NT2/D1 (cell line): ENCODE data around the gene FGF4.

Experiments used
- SUZ12 ChIP-seq: IDR thresholded peaks from 2 replicates; pipeline ENCODE4 v1.6.1; 2011; ENCODE audit not compliant: insufficient read length, insufficient read depth; ENCODE audit errors: extremely low read depth
- YY1 ChIP-seq: IDR thresholded peaks from 2 replicates; pipeline ENCODE4 v1.6.1; 2011; ENCODE audit not compliant: insufficient read length, insufficient read depth
- ZNF274 ChIP-seq: IDR thresholded peaks from 2 replicates; pipeline ENCODE4 v1.6.1; 2011; ENCODE audit warnings: mild to moderate bottlenecking, low read depth, low read length

DNA sequence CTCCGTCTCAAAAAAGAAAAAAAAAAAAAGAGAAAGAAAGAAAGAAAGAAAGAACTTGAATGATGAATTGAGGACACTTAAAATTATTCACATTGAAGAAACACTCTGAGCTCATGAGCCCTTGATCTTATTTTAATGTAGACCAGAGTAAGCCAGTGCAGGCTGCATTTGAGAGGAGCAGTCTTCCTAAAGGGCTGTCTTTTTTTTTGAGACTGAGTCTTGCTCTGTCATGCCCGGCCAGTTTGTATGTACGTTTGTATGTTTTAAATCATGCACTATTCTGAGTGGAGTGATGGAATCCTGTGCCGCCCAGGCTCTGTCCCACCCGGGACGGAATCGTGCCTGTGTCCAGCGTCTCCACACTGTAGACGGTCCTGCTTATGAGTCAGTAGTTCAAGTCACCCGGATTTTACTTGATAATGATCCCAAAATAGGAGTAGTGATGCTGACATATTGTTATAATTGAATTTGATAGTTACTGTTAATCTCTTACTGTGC lies 9.6 kb downstream of the FGF4 start:
- TF ChIP-seq ZNF274 (no peak), YY1 (no peak), SUZ12 (no peak)
